ENCODE measurements around the gene HES5.

Gene HES5

GRCh38 chr1:2504225-2504948, 25.7 kb downstream of the HES5 start:
- Histone ChIP-seq H3K27ac (ENCODE audit: low read length) (no peak overlapping the region), H3K79me2 (ENCODE audit: low read length) (no peaks in the 10 kb centered on the region), H3K27me3 (ENCODE audit: low read depth, low read length) (no peaks in the 10 kb centered on the region), H3K4me3 (ENCODE audit: low read length) (no peak overlapping the region), H3K4me2 (ENCODE audit: low read length) (no peak overlapping the region), H3K9ac (ENCODE audit: low read length) (no peak overlapping the region), H3K9me3 (ENCODE audit: insufficient read depth, low read length) (no peaks in the 10 kb centered on the region), H3K36me3 (replicated peaks; ENCODE audit: low read depth, low read length) (peaks cover under 1% of the 10 kb centered on the region), H4K20me1 (ENCODE audit: insufficient read depth, low read length) (no peaks in the 10 kb centered on the region), H3K4me1 (ENCODE audit: low read length) (no peaks in the 10 kb centered on the region), H2AFZ (ENCODE audit: low read depth, low read length) (no peak overlapping the region)
- TF ChIP-seq EZH2phosphoT487 (IDR thresholded peaks at IDR 0.05; ENCODE audit: low read depth) (no peak), CTCF (IDR thresholded peaks at IDR 0.05; ENCODE audit: low read depth, low read length) (no peak)

- H3K4me2 ChIP-seq (ENCODE audit: low read length) = no peak overlapping the region
- no peaks in the 10 kb centered on the region for H3K36me3 ChIP-seq (replicated peaks; ENCODE audit: low read depth, low read length)
- H3K4me1 ChIP-seq (ENCODE audit: low read length) = no peaks in the 10 kb centered on the region
- no peak overlapping the region for H3K9ac ChIP-seq (ENCODE audit: low read length)
- TF ChIP-seq EZH2phosphoT487 (IDR thresholded peaks at IDR 0.05; ENCODE audit: low read depth) (no peak), CTCF (IDR thresholded peaks at IDR 0.05; ENCODE audit: low read depth, low read length) (no peak)
- H2AFZ ChIP-seq (ENCODE audit: low read depth, low read length) = no peak overlapping the region
- no peak overlapping the region for H3K27ac ChIP-seq (ENCODE audit: low read length)
- no peaks in the 10 kb centered on the region for H3K9me3 ChIP-seq (ENCODE audit: insufficient read depth, low read length)
- no peaks in the 10 kb centered on the region for H3K79me2 ChIP-seq (ENCODE audit: low read length)
- H3K4me3 ChIP-seq (ENCODE audit: low read length) = no peak overlapping the region
- H4K20me1 ChIP-seq (ENCODE audit: insufficient read depth, low read length) = no peaks in the 10 kb centered on the region
- H3K27me3 ChIP-seq (ENCODE audit: low read depth, low read length) = no peaks in the 10 kb centered on the region
These were observed 26.4 kb downstream of the HES5 start for GRCh38 chr1:2503554-2504224.

- TF ChIP-seq CTCF (IDR thresholded peaks at IDR 0.05; ENCODE audit: low read depth, low read length) (no peak), EZH2phosphoT487 (IDR thresholded peaks at IDR 0.05; ENCODE audit: low read depth) (no peak)
- Histone ChIP-seq H3K4me1 (ENCODE audit: low read length) (no peaks in the 10 kb centered on the region), H4K20me1 (ENCODE audit: insufficient read depth, low read length) (no peaks in the 10 kb centered on the region), H3K27me3 (ENCODE audit: low read depth, low read length) (no peaks in the 10 kb centered on the region), H3K9me3 (ENCODE audit: insufficient read depth, low read length) (no peaks in the 10 kb centered on the region), H3K9ac (ENCODE audit: low read length) (no peak overlapping the region), H2AFZ (ENCODE audit: low read depth, low read length) (no peak overlapping the region), H3K4me2 (ENCODE audit: low read length) (no peak overlapping the region), H3K36me3 (replicated peaks; ENCODE audit: low read depth, low read length) (no peaks in the 10 kb centered on the region), H3K27ac (ENCODE audit: low read length) (no peak overlapping the region), H3K4me3 (ENCODE audit: low read length) (no peak overlapping the region), H3K79me2 (ENCODE audit: low read length) (no peaks in the 10 kb centered on the region)
These were observed 27.2 kb downstream of the HES5 start for GRCh38 chr1:2502661-2503553.

GRCh38 chr1:2502210-2502609, 27.9 kb downstream of the HES5 start:
- no peak overlapping the region for H3K4me2 ChIP-seq (ENCODE audit: low read length)
- no peaks in the 10 kb centered on the region for H3K27me3 ChIP-seq (ENCODE audit: low read depth, low read length)
- no peak overlapping the region for H2AFZ ChIP-seq (ENCODE audit: low read depth, low read length)
- H3K4me3 ChIP-seq (ENCODE audit: low read length) = no peak overlapping the region
- no peaks in the 10 kb centered on the region for H3K4me1 ChIP-seq (ENCODE audit: low read length)
- H3K9ac ChIP-seq (ENCODE audit: low read length) = no peak overlapping the region
- no peaks in the 10 kb centered on the region for H3K79me2 ChIP-seq (ENCODE audit: low read length)
- no peaks in the 10 kb centered on the region for H3K36me3 ChIP-seq (replicated peaks; ENCODE audit: low read depth, low read length)
- TF ChIP-seq CTCF (IDR thresholded peaks at IDR 0.05; ENCODE audit: low read depth, low read length) (no peak), EZH2phosphoT487 (IDR thresholded peaks at IDR 0.05; ENCODE audit: low read depth) (no peak)
- H3K9me3 ChIP-seq (ENCODE audit: insufficient read depth, low read length) = no peaks in the 10 kb centered on the region
- no peaks in the 10 kb centered on the region for H4K20me1 ChIP-seq (ENCODE audit: insufficient read depth, low read length)
- no peak overlapping the region for H3K27ac ChIP-seq (ENCODE audit: low read length)
